Omental fat pad (tissue), 4 donors: ENCODE results near the gene IL1RAPL1. TPM values are rescaled to one million over a fixed set of nuclear protein-coding genes. Genes with fewer than 3 reads are reported as not detected.

Experiments
- ATAC-seq: fragments of 150-250 bp; one replicate; pipeline ENCODE4 v1.9.1; 2016; ENCODE audit warnings: mild to moderate bottlenecking, moderate library complexity; ENCODE audit not compliant: low FRiP score
- DNase-seq: peaks from one replicate; pipeline ENCODE4 v3.0.0-alpha.2; 2019; ENCODE audit warnings: low spot score
- total RNA-seq, 4 donors: library from RNA; depleted of rRNA; stranded (reverse); fragments of >200 nt; gene quantifications; one replicate each; pipeline ENCODE4 v1.1.0, GENCODE V29; 2016
- TF ChIP-seq, protein P1 (sequence below), 3 donors: fragments of 450-650 bp; IDR thresholded peaks; one replicate each; pipeline ENCODE4 v1.5.1; 2016 to 2017; ENCODE audit warnings: antibody characterized with exemption in 3 of 3, mild to moderate bottlenecking in 3 of 3, moderate library complexity in 2 of 3

IL1RAPL1 gene
- total RNA-seq, 4 donors from 2014 or later: 0.13 to 0.93 (median 0.42) TPM

DNA sequence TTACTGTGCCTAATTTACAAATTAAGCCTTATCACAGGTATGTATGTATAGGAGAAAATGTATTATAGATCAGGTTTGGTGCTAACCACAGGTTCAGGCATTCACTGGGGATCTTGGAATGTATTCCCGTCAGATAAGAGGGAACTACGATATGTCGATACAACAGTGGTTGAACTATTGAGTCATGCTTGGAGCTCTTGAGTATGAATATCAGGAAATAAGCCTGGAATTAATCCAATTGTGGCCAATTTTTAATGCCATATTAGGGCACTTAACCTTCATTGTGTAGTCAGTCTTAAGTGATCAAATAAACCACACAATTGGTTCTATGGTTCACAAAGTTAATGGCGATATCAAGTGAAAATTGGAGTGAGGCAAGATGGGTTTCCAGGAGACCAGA, 556.5 kb downstream of the IL1RAPL1 start:
- ATAC-seq: no peak
- TF ChIP-seq, protein P1, sequence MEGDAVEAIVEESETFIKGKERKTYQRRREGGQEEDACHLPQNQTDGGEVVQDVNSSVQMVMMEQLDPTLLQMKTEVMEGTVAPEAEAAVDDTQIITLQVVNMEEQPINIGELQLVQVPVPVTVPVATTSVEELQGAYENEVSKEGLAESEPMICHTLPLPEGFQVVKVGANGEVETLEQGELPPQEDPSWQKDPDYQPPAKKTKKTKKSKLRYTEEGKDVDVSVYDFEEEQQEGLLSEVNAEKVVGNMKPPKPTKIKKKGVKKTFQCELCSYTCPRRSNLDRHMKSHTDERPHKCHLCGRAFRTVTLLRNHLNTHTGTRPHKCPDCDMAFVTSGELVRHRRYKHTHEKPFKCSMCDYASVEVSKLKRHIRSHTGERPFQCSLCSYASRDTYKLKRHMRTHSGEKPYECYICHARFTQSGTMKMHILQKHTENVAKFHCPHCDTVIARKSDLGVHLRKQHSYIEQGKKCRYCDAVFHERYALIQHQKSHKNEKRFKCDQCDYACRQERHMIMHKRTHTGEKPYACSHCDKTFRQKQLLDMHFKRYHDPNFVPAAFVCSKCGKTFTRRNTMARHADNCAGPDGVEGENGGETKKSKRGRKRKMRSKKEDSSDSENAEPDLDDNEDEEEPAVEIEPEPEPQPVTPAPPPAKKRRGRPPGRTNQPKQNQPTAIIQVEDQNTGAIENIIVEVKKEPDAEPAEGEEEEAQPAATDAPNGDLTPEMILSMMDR (IDR thresholded peaks at IDR 0.05): no peak
- no peak for DNase-seq

DNA sequence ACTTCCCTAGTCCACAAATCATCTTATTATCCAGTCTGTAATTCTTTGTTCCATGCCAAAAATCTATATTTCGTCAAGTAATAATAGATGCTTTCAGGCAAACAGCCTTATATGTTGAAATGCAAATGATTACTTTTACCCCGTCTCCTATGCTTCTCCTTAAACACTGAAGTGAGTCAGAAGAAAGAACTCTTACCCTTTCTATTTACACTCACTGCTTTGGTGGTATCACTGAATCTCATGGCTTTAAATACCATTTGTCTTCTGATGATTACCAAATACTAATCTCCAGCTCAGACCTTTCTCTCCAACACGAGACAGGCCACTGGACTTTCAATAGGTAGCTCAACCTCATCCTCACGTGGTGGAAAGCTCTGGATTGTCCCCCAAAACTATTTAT, 558.1 kb downstream of the IL1RAPL1 start:
- ATAC-seq: no peak

DNA sequence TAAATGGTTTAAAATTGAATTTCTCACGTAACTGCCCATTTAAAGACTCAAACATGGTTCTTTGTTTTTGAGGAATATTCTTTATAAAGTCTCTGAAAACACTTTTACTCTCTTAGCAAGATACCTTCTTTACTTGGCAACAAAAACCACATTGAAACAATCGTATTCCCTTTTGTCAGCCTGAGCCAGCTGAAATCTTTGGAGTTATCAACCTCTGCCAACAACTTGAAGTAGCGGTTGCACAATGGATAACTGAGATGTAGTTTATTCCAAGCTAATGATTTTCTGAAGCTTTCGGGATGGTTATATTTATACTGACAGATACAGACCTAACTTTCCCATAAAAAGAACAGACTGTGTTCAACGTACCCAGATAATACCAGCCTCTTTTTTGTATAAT, 561.3 kb downstream of the IL1RAPL1 start:
- DNase-seq: no peak
- TF ChIP-seq, protein P1 (IDR thresholded peaks at IDR 0.05): no peak
- ATAC-seq: no peak

More for the DNA sequence above, 558.1 kb downstream of the IL1RAPL1 start:
- TF ChIP-seq, protein P1 (IDR thresholded peaks at IDR 0.05): no peak
- no peak for DNase-seq

DNA sequence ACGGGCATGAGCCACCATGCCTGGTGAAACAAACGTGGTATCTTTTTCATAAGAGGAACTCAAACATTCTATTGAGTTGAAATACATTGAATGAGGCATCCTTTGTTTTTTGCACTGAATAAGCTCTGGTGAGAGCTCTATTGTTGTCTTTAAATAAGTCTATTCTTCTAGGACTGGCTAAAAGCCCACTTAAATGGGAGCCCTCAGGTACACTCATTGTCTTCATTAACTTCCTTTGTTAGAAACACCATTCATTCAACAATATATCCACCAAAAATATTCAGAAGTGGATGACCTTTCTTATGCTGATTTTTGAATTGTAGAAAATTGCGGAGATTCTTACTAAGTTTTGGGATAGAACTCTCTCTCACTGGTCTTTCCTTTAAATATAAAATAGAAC, 568.0 kb downstream of the IL1RAPL1 start:
- TF ChIP-seq, protein P1 (IDR thresholded peaks at IDR 0.05): no peak
- ATAC-seq: no peak

DNA sequence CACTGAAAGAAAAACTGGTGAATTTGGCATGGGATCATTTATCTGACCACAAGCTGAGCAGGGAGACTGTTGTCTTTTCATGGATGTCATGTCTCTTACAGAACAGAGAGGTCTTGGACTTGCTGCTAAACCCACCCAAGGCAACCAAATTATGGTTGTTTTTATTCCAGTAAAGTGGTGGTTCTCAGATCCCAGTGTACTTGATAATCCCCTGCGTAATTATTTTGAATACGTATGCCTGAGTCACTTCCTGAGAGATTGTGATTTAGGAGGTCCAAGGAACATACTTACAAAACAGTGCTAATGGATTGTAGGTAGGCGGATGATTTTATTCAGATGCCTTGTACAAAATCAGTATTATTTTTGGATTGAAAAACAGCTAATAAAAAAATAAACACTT, 585.6 kb downstream of the IL1RAPL1 start:
- no peak for ATAC-seq
- DNase-seq: no peak
- TF ChIP-seq, protein P1 (IDR thresholded peaks at IDR 0.05): no peak

More for the DNA sequence above, 568.0 kb downstream of the IL1RAPL1 start:
- DNase-seq: no peak

DNA sequence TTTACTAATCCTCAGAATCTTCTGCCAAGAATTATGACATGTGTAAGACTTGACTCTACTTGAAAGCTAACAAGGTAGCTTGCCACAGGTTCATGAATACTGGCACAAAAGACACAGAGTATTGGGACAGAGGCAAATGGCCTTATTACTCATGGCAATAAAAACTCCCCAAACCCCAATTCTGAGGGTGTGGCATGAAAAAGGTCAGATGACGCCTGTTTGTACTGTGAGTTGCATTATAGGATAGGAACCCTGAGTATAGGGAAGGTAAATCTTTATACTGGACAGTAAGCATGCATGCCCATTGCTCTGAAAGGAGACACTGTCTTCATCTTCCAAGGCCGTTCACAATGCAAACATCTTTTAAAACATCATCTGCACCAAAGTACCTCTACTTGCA, 600.0 kb downstream of the IL1RAPL1 start:
- TF ChIP-seq, protein P1 (IDR thresholded peaks at IDR 0.05): no peak
- no peak for ATAC-seq
- no peak for DNase-seq

DNA sequence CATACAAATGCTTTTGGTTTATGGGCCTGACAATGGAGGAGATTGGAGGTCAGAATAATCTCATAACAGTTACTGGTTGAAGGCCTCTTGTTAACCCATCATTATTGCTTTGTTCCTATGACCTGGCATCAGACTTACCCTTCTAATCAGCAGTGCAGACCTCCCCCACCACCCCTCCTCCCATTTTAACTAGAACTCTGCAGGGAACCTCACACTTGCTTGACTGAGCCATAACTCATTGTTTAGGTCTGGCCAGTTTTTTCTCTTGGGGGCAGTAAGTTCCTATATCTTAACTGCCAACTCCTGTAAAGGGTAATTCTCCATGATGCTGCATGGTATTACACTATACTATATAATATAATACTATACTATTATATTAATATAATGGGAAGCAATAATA, 609.3 kb downstream of the IL1RAPL1 start:
- DNase-seq (no peak), ATAC-seq (no peak)
- TF ChIP-seq, protein P1 (IDR thresholded peaks at IDR 0.05): no peak
